ENCODE measurements around the gene ZWILCH.
A peak's percentile ranks its signal among the peaks of the same experiment; 100 is the strongest.
"Not testable (repeated sequence)": the region's sequence is repeated elsewhere in the genome, so short reads cannot be mapped to it uniquely, and the experiment has no call there.

ZWILCH gene

GRCh38 chr15:66502491-66502890 lies 2.6 kb upstream of the ZWILCH start:
- no peak for TF ChIP-seq CTCF (IDR thresholded peaks at IDR 0.05; ENCODE audit: control insufficient read depth, extremely low read depth, insufficient read depth)
- peak overlapping the region; percentile 94 for H3K4me3 ChIP-seq (ENCODE audit: low read depth, low read length)
- no peak for DNase-seq (ENCODE audit: low read depth)

- DNase-seq (ENCODE audit: low read depth): not testable (repeated sequence)
- H3K4me3 ChIP-seq (ENCODE audit: low read depth, low read length): peak overlapping the region; percentile 94
Observed at GRCh38 chr15:66503041-66503648, 2.0 kb upstream of the ZWILCH start.

GRCh38 chr15:66503780-66504562 lies 1.2 kb upstream of the ZWILCH start:
- TF ChIP-seq CTCF (IDR thresholded peaks at IDR 0.05; ENCODE audit: control insufficient read depth, extremely low read depth, insufficient read depth): no peak
- peak overlapping the region; percentile 94 for H3K4me3 ChIP-seq (ENCODE audit: low read depth, low read length)
- DNase-seq (ENCODE audit: low read depth): no peak

DNA sequence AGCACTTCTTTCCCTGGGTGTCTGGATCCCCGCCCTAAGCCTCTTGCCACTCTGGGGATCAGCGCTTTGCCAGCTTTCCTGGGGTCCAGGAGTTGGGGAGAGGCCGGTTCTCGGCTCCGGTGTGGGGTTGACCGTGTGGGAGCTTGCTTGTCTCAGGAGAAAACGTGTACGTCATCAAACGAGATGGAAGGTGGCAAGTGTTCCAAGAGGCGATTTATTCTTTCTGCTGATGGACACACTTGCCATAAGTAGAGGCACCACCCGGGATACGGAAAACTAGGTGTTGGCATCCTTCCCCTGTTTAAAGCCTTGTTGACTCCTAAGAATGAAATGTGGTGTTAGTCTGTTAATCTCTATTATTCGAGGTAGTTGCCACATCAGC lies 295 bp downstream of the ZWILCH start:
- TF ChIP-seq CTCF (IDR thresholded peaks at IDR 0.05; ENCODE audit: control insufficient read depth, extremely low read depth, insufficient read depth): no peak
- DNase-seq (ENCODE audit: low read depth): no peak
- peak overlapping the region; percentile 94 for H3K4me3 ChIP-seq (ENCODE audit: low read depth, low read length)

DNA sequence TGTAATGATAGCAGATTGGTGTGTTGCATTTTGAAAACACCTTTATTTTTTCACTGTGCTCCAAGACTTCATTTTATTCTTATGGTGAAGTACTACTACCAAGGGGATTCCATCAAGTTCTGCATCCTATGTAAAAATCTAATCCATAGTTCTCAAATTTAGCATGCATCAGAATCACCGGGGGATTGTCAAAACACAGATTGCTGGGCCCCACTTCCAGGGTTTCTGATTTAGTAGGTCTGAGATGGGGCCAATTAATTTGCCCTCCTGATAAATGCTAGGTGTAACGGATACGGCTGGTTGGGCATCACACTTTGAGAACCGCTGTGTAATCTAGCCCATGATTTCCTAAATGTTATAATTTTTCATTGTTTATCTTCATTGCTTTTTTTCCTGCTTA lies 692 bp downstream of the ZWILCH start:
- peak overlapping the region; percentile 94 for H3K4me3 ChIP-seq (ENCODE audit: low read depth, low read length)
- TF ChIP-seq CTCF (IDR thresholded peaks at IDR 0.05; ENCODE audit: control insufficient read depth, extremely low read depth, insufficient read depth): no peak
- DNase-seq (ENCODE audit: low read depth): no peak

- TF ChIP-seq CTCF (IDR thresholded peaks at IDR 0.05; ENCODE audit: control insufficient read depth, extremely low read depth, insufficient read depth): no peak
- no peak overlapping the region for H3K4me3 ChIP-seq (ENCODE audit: low read depth, low read length)
- no peak for DNase-seq (ENCODE audit: low read depth)
Observed at GRCh38 chr15:66508293-66508883, 3.3 kb downstream of the ZWILCH start.

DNA sequence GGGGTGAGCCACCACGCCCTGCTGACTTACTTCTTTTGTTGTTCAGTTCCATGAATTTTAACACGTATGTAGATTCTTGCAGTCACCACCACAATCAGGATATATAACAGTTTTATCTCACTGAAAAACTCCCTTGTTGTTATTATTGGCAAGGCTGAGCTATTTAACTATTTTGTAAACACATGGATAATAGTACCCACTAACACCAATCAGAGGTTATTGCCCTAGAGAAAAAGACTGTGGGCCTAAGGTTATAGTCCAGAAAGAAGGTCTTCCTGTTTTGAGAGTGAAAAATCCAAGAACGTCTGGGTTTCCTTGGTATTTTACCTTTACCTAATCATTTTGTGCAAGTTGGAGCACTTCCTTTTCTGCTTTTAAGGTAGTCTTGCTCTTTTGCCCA lies 9.5 kb downstream of the ZWILCH start:
- DNase-seq (ENCODE audit: low read depth): no peak
- no peak overlapping the region for H3K4me3 ChIP-seq (ENCODE audit: low read depth, low read length)
- no peak for TF ChIP-seq CTCF (IDR thresholded peaks at IDR 0.05; ENCODE audit: control insufficient read depth, extremely low read depth, insufficient read depth)

Data from LNCaP clone FGC (cell line).